Activated T-helper 1 cell treated with anti-CD3 and anti-CD28 coated beads, Interleukin-12 subunit alpha, Interleukin-12 subunit beta, Interleukin-2, Interleukin-4 antibody, amounts not matched to agents 30 ng/mL and 10 ng/mL and 1 ng/mL, durations not matched to agents 14 hours and 24 hours and 36 hours (primary cell): ENCODE results near the gene RASGRF2. TPM values are rescaled to one million over a fixed set of nuclear protein-coding genes. Genes with fewer than 3 reads are reported as not detected.
"Not testable (repeated sequence)": the region's sequence is repeated elsewhere in the genome, so short reads cannot be mapped to it uniquely, and the experiment has no call there.

Source experiments
- DNase-seq: peaks from one replicate; pipeline ENCODE4 v3.0.0; 2021; ENCODE audit warnings: low spot score
- H3K27ac Mint-ChIP-seq: one replicate; pipeline ENCODE4 v1.8.0; 2021; ENCODE audit warnings: mild to moderate bottlenecking, mixed read lengths
- H3K27me3 Mint-ChIP-seq: one replicate; pipeline ENCODE4 v1.8.0; 2022; ENCODE audit warnings: mild to moderate bottlenecking, moderate library complexity, mixed read lengths; ENCODE audit not compliant: insufficient read depth
- H3K36me3 Mint-ChIP-seq: one replicate; pipeline ENCODE4 v1.8.0; 2021; ENCODE audit warnings: low read depth, mixed read lengths
- H3K4me1 Mint-ChIP-seq: one replicate; pipeline ENCODE4 v1.8.0; 2021; ENCODE audit warnings: low read depth, mixed read lengths
- H3K4me3 Mint-ChIP-seq: one replicate; pipeline ENCODE4 v1.8.0; 2021; ENCODE audit warnings: mild to moderate bottlenecking, moderate library complexity, mixed read lengths
- H3K9me3 Mint-ChIP-seq: one replicate; pipeline ENCODE4 v1.8.0; 2021; ENCODE audit warnings: mixed read lengths
- intact Hi-C: fragments of 100-400 bp; cut with micrococcal nuclease; formaldehyde crosslinking; loops from one replicate; pipeline ENCODE4 v1.15.1; 2024
- total RNA-seq: library from RNA; stranded (reverse); gene quantifications from 2 replicates; pipeline ENCODE4 v1.2.3, GENCODE V29; 2022

RASGRF2 gene
- total RNA-seq, 1 donor from 2014 or later = 22.6 TPM

- no peaks in the 10 kb centered on the region for H3K9me3 Mint-ChIP-seq
- H3K36me3 Mint-ChIP-seq = no peaks in the 10 kb centered on the region
- no peaks in the 10 kb centered on the region for H3K27me3 Mint-ChIP-seq
- no peak overlapping the region for H3K27ac Mint-ChIP-seq
- no peak overlapping the region for H3K4me3 Mint-ChIP-seq
- H3K4me1 Mint-ChIP-seq = no peaks in the 10 kb centered on the region
- no peak for DNase-seq
- intact Hi-C loops = loop anchor here (10.0 kb wide), 1 partner anchor 47 kb away; no protein-coding TSS in a partner anchor
Observed at GRCh38 chr5:81247441-81247972, 287.3 kb downstream of the RASGRF2 start.

- no peaks in the 10 kb centered on the region for H3K27me3 Mint-ChIP-seq
- no peaks in the 10 kb centered on the region for H3K36me3 Mint-ChIP-seq
- no peak overlapping the region for H3K27ac Mint-ChIP-seq
- no peaks in the 10 kb centered on the region for H3K4me1 Mint-ChIP-seq
- DNase-seq = no peak
- no peak overlapping the region for H3K4me3 Mint-ChIP-seq
- intact Hi-C loops = loop anchor here (10.0 kb wide), 1 partner anchor 46 kb away; no protein-coding TSS in a partner anchor
- H3K9me3 Mint-ChIP-seq = no peaks in the 10 kb centered on the region
Observed at GRCh38 chr5:81249240-81249639, 289.1 kb downstream of the RASGRF2 start.

- DNase-seq = no peak
- Mint-ChIP-seq H3K4me1 (no peaks in the 10 kb centered on the region), H3K27ac (no peak overlapping the region), H3K4me3 (no peak overlapping the region), H3K9me3 (no peaks in the 10 kb centered on the region), H3K27me3 (no peaks in the 10 kb centered on the region), H3K36me3 (no peaks in the 10 kb centered on the region)
- intact Hi-C loops = no loop called here
Observed at GRCh38 chr5:81250004-81250403, 289.8 kb downstream of the RASGRF2 start.

- Mint-ChIP-seq H3K4me1 (no peaks in the 10 kb centered on the region), H3K36me3 (no peaks in the 10 kb centered on the region), H3K4me3 (no peak overlapping the region), H3K9me3 (no peaks in the 10 kb centered on the region), H3K27me3 (no peaks in the 10 kb centered on the region), H3K27ac (no peak overlapping the region)
- intact Hi-C loops = no loop called here
- no peak for DNase-seq
Observed at GRCh38 chr5:81251922-81252321, 291.8 kb downstream of the RASGRF2 start.

GRCh38 chr5:81252904-81253303 lies 292.7 kb downstream of the RASGRF2 start:
- no peaks in the 10 kb centered on the region for H3K27me3 Mint-ChIP-seq
- H3K4me1 Mint-ChIP-seq = no peaks in the 10 kb centered on the region
- no peak overlapping the region for H3K27ac Mint-ChIP-seq
- H3K9me3 Mint-ChIP-seq = no peaks in the 10 kb centered on the region
- H3K4me3 Mint-ChIP-seq = no peak overlapping the region
- DNase-seq = no peak
- intact Hi-C loops = no loop called here
- no peaks in the 10 kb centered on the region for H3K36me3 Mint-ChIP-seq

- Mint-ChIP-seq H3K4me1 (no peaks in the 10 kb centered on the region), H3K4me3 (no peak overlapping the region), H3K9me3 (no peaks in the 10 kb centered on the region), H3K27me3 (no peaks in the 10 kb centered on the region), H3K36me3 (no peaks in the 10 kb centered on the region), H3K27ac (no peak overlapping the region)
- intact Hi-C loops = no loop called here
- no peak for DNase-seq
Observed at GRCh38 chr5:81253875-81254274, 293.7 kb downstream of the RASGRF2 start.

- Mint-ChIP-seq H3K36me3 (peaks cover 3% of the 10 kb centered on the region), H3K27ac (no peak overlapping the region), H3K9me3 (peaks cover 7% of the 10 kb centered on the region), H3K27me3 (no peaks in the 10 kb centered on the region), H3K4me3 (no peak overlapping the region), H3K4me1 (no peaks in the 10 kb centered on the region)
- no peak for DNase-seq
- intact Hi-C loops = no loop called here
Observed at GRCh38 chr5:81254886-81255559, 294.9 kb downstream of the RASGRF2 start.

GRCh38 chr5:81256766-81257165 lies 296.6 kb downstream of the RASGRF2 start:
- Mint-ChIP-seq H3K4me3 (no peak overlapping the region), H3K27ac (no peak overlapping the region), H3K9me3 (peaks cover 21% of the 10 kb centered on the region), H3K4me1 (no peaks in the 10 kb centered on the region), H3K27me3 (no peaks in the 10 kb centered on the region), H3K36me3 (peaks cover 8% of the 10 kb centered on the region)
- intact Hi-C loops = no loop called here
- no peak for DNase-seq

- intact Hi-C loops, DNase-seq, H3K27ac Mint-ChIP-seq, H3K4me3 Mint-ChIP-seq, H3K36me3 Mint-ChIP-seq, H3K4me1 Mint-ChIP-seq, H3K27me3 Mint-ChIP-seq: not testable (repeated sequence)
- peaks cover 40% of the 10 kb centered on the region for H3K9me3 Mint-ChIP-seq
Observed at GRCh38 chr5:81262796-81263195, 302.6 kb downstream of the RASGRF2 start.

GRCh38 chr5:81265101-81265500 lies 304.9 kb downstream of the RASGRF2 start:
- H3K27ac Mint-ChIP-seq = no peak overlapping the region
- no peaks in the 10 kb centered on the region for H3K27me3 Mint-ChIP-seq
- H3K36me3 Mint-ChIP-seq = peaks cover 6% of the 10 kb centered on the region
- H3K4me3 Mint-ChIP-seq = no peak overlapping the region
- no peaks in the 10 kb centered on the region for H3K4me1 Mint-ChIP-seq
- intact Hi-C loops = no loop called here
- H3K9me3 Mint-ChIP-seq = peaks cover 33% of the 10 kb centered on the region
- no peak for DNase-seq

- Mint-ChIP-seq H3K9me3 (peaks cover 24% of the 10 kb centered on the region), H3K27ac (no peak overlapping the region), H3K4me1 (no peaks in the 10 kb centered on the region), H3K36me3 (peaks cover 2% of the 10 kb centered on the region), H3K27me3 (no peaks in the 10 kb centered on the region), H3K4me3 (no peak overlapping the region)
- no peak for DNase-seq
- intact Hi-C loops = no loop called here
Observed at GRCh38 chr5:81268521-81269196, 308.5 kb downstream of the RASGRF2 start.

- intact Hi-C loops = no loop called here
- H3K4me1 Mint-ChIP-seq = no peaks in the 10 kb centered on the region
- H3K9me3 Mint-ChIP-seq = peaks cover 27% of the 10 kb centered on the region
- no peak overlapping the region for H3K27ac Mint-ChIP-seq
- DNase-seq = no peak
- H3K27me3 Mint-ChIP-seq = no peaks in the 10 kb centered on the region
- no peak overlapping the region for H3K4me3 Mint-ChIP-seq
- peaks cover 2% of the 10 kb centered on the region for H3K36me3 Mint-ChIP-seq
Observed at GRCh38 chr5:81269751-81270393, 309.7 kb downstream of the RASGRF2 start.

GRCh38 chr5:81270394-81271027 lies 310.3 kb downstream of the RASGRF2 start:
- peaks cover 32% of the 10 kb centered on the region for H3K9me3 Mint-ChIP-seq
- H3K4me1 Mint-ChIP-seq, H3K27me3 Mint-ChIP-seq, DNase-seq, intact Hi-C loops, H3K27ac Mint-ChIP-seq, H3K36me3 Mint-ChIP-seq, H3K4me3 Mint-ChIP-seq: not testable (repeated sequence)
